Naive B cell (primary cell): ENCODE data around the gene VPS13D. TPM values are rescaled to one million over a fixed set of nuclear protein-coding genes. Genes with fewer than 3 reads are reported as not detected.
"Not testable (repeated sequence)": the region's sequence is repeated elsewhere in the genome, so short reads cannot be mapped to it uniquely, and the experiment has no call there.

Source experiments
- ATAC-seq, 2 donors: fragments of 150-1000 bp; cut with Tn5 transposase; 2 replicates each; pipeline ENCODE4 v1.10.0; 2021; ENCODE audit warnings: low read depth in 2 of 2, mild to moderate bottlenecking in 2 of 2, moderate library complexity in 2 of 2
- DNase-seq: peaks from one replicate; pipeline ENCODE4 v3.0.0; 2022
- H3K27ac Mint-ChIP-seq, 6 donors: one replicate each; pipeline ENCODE4 v1.8.0; 2020 to 2022; ENCODE audit warnings: mild to moderate bottlenecking in 6 of 6, mixed read lengths in 6 of 6, moderate library complexity in 5 of 6, inconsistent platforms in 2 of 6
- H3K27me3 Mint-ChIP-seq, 3 donors: one replicate each; pipeline ENCODE4 v1.8.0; 2021 to 2022; ENCODE audit warnings: mixed read lengths in 3 of 3, mild to moderate bottlenecking in 1 of 3
- H3K36me3 Mint-ChIP-seq, 2 donors: one replicate each; pipeline ENCODE4 v1.8.0; 2020 to 2022; ENCODE audit warnings: mixed read lengths in 2 of 2, inconsistent platforms in 1 of 2, mild to moderate bottlenecking in 1 of 2
- H3K4me1 Mint-ChIP-seq, 3 donors: one replicate each; pipeline ENCODE4 v1.8.0; 2020 to 2022; ENCODE audit warnings: mixed read lengths in 3 of 3, inconsistent platforms in 1 of 3, mild to moderate bottlenecking in 1 of 3, moderate library complexity in 1 of 3
- H3K4me3 Mint-ChIP-seq, 8 donors: one replicate each; pipeline ENCODE4 v1.8.0; 2020 to 2022; ENCODE audit warnings: mild to moderate bottlenecking in 8 of 8, mixed read lengths in 8 of 8, moderate library complexity in 8 of 8, inconsistent platforms in 2 of 8
- H3K9me3 Mint-ChIP-seq, 7 donors: one replicate each; pipeline ENCODE4 v1.8.0; 2020 to 2022; ENCODE audit warnings: mixed read lengths in 7 of 7, mild to moderate bottlenecking in 5 of 7, inconsistent platforms in 2 of 7, moderate library complexity in 1 of 7
- polyA plus RNA-seq, 6 donors: library from polyadenylated mRNA; unstranded; fragments of 300-500 nt; fragmentation: Illumina TruSeq; gene quantifications; one replicate each; pipeline ENCODE4 v1.2.3, GENCODE V29; 2021; ENCODE audit warnings: low read depth in 6 of 6

Gene VPS13D
- polyA plus RNA-seq, 6 donors from 2014 or later = 7.6 to 14.6 (median 11.8) TPM

- DNase-seq (peak; percentile 13), ATAC-seq (peak; percentile 89 to 94)
- Mint-ChIP-seq H3K4me3 (peak overlapping the region in 3 of 8 donors; percentile 7 to 34 (median 25)), H3K36me3 (peaks cover 61 to 71% of the 10 kb centered on the region in 2 donors), H3K4me1 (peaks cover 14 to 30% (median 14%) of the 10 kb centered on the region in 3 donors), H3K9me3 (peaks cover 13 to 25% (median 21%) of the 10 kb centered on the region in 7 donors), H3K27ac (peak overlapping the region; percentile 67 to 96 (median 88)), H3K27me3 (no peaks in the 10 kb centered on the region)
These were observed 156.3 kb downstream of the VPS13D start for GRCh38 chr1:12386130-12386529.

- Mint-ChIP-seq H3K36me3 (peaks cover 60% of the 10 kb centered on the region in 2 donors), H3K4me3 (no peak overlapping the region), H3K27ac (peak overlapping the region in 2 of 6 donors; percentile 69 to 72), H3K27me3 (no peaks in the 10 kb centered on the region), H3K4me1 (peaks cover 14 to 30% (median 14%) of the 10 kb centered on the region in 3 donors), H3K9me3 (peaks cover 13 to 25% (median 21%) of the 10 kb centered on the region in 7 donors)
- ATAC-seq (no peak), DNase-seq (no peak)
These were observed 157.8 kb downstream of the VPS13D start for GRCh38 chr1:12387641-12388040.

GRCh38 chr1:12390296-12390695 is 160.5 kb downstream of the VPS13D start:
- peaks cover 11 to 28% (median 14%) of the 10 kb centered on the region in 3 donors for H3K4me1 Mint-ChIP-seq
- H3K36me3 Mint-ChIP-seq = peaks cover 39 to 46% of the 10 kb centered on the region in 2 donors
- H3K27ac Mint-ChIP-seq, ATAC-seq, DNase-seq, H3K27me3 Mint-ChIP-seq, H3K4me3 Mint-ChIP-seq: not testable (repeated sequence)
- H3K9me3 Mint-ChIP-seq = peaks cover 13 to 25% (median 21%) of the 10 kb centered on the region in 7 donors

DNA sequence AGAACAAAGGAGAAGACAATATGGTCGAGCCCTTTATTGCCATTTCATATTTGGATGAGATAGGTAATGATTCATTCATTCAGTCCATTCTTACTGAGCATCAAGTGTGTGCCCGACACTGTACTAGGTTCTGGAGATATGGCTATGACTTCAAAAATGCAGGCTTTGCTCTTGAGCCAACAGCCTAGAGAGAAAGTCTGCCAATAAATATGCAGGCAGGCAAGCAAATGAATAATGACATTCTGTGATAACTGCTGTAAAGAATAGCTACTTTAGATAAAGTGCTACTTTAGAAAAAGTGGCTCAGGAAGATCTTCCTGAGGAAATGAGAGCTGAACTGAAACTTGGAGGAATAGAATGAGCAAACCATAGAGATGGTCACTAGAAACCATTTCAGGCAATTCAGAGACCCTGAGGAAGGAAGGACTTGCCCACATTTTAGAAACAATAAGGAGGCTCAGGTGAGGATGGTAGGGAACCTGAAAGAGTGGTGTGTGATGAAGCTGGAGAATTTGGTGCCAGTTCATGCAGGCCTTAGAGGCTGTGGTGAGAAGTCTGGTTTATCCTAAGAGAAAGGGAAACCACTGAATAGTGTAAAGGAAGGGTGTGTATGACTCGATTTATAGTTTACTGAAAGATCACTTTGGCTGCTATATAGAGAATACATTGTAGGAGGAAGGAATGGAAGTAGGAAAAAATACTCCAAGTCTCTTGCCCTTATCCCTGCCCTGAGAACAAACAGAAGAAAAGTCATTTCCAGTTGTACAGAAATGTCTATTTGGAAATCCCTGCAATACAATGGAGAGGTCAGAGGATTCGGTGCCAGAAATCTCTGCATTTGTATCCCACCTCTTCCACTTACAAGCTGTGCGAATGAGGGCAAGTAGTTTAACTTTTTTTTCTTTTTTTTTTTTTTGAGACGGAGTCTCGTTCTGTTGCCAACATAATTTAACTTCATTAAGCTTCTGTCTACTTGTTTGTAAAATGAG is 167.9 kb downstream of the VPS13D start:
- peak overlapping the region in 4 of 6 donors; percentile 15 to 81 (median 56) for H3K27ac Mint-ChIP-seq
- ATAC-seq (no peak), DNase-seq (no peak)
- H3K4me3 Mint-ChIP-seq = no peak overlapping the region
- peaks cover 0 to 6% of the 10 kb centered on the region in 2 donors for H3K36me3 Mint-ChIP-seq
- H3K27me3 Mint-ChIP-seq = no peaks in the 10 kb centered on the region
- peaks cover 0 to 11% (median 5%) of the 10 kb centered on the region in 3 donors for H3K4me1 Mint-ChIP-seq
- no peaks in the 10 kb centered on the region for H3K9me3 Mint-ChIP-seq

DNA sequence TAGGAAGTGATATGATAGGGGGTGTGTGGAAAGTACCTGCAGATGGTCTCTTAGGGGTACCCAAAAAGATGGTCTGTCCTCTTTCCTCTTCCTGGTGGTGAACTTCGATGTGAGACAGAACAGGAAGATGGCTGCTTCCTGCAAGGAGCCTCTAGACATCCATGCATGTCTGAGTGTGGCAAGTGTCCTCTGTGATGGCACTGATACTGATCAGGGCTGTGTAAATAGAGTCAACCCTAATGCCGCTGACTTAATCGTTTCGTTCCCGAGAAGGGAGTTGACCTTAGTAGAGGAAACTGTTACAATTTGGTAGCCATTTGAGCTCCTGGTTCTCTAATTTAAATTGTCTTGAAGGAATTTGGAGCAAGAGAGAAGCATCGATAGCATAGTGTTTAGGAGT is 168.6 kb downstream of the VPS13D start:
- Mint-ChIP-seq H3K36me3 (peaks cover 0 to 10% of the 10 kb centered on the region in 2 donors), H3K9me3 (no peaks in the 10 kb centered on the region), H3K4me3 (no peak overlapping the region), H3K27ac (no peak overlapping the region), H3K27me3 (no peaks in the 10 kb centered on the region), H3K4me1 (peaks cover 0 to 11% (median 5%) of the 10 kb centered on the region in 3 donors)
- no peak for ATAC-seq
- DNase-seq = no peak

GRCh38 chr1:12400027-12400693 is 170.3 kb downstream of the VPS13D start:
- H3K27me3 Mint-ChIP-seq = no peaks in the 10 kb centered on the region
- no peak for DNase-seq
- peaks cover 12 to 20% of the 10 kb centered on the region in 2 donors for H3K36me3 Mint-ChIP-seq
- H3K9me3 Mint-ChIP-seq = no peaks in the 10 kb centered on the region
- H3K27ac Mint-ChIP-seq = no peak overlapping the region
- ATAC-seq = no peak
- H3K4me3 Mint-ChIP-seq = no peak overlapping the region
- H3K4me1 Mint-ChIP-seq = peaks cover 0 to 11% (median 5%) of the 10 kb centered on the region in 3 donors

DNA sequence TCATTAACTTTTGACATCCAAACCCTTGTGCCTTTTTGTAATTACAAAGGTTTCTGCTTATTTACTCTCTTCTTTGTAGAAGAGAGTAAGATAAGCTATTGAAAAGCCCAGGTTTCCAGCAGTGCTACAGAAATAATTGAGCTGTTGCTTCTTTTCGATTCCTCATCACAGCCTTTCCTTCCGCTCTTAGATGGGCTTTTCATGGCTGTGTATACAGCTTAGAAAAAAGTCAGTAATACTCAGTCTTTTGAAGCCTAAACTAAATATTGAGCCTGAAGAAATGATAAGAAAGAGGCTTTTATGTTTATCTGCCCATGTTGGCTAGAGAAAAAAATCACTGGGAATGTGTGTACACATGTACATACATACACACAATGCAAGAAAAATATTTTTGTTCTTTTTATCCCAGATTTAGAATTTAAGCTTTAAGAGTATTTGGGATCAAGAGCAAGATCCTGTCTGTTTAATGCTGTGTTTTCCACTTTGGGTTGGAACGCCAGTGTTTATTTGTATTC is 172.4 kb downstream of the VPS13D start:
- DNase-seq (no peak), ATAC-seq (no peak)
- Mint-ChIP-seq H3K36me3 (peaks cover 12 to 20% of the 10 kb centered on the region in 2 donors), H3K9me3 (no peaks in the 10 kb centered on the region), H3K4me3 (no peak overlapping the region), H3K27me3 (no peaks in the 10 kb centered on the region), H3K27ac (no peak overlapping the region), H3K4me1 (peaks cover 0 to 30% (median 5%) of the 10 kb centered on the region in 3 donors)

GRCh38 chr1:12402842-12403241 is 173.0 kb downstream of the VPS13D start:
- Mint-ChIP-seq H3K9me3 (no peaks in the 10 kb centered on the region), H3K4me1 (peaks cover 0 to 30% (median under 1%) of the 10 kb centered on the region in 3 donors), H3K4me3 (no peak overlapping the region), H3K27me3 (no peaks in the 10 kb centered on the region), H3K36me3 (peaks cover 12 to 20% of the 10 kb centered on the region in 2 donors), H3K27ac (no peak overlapping the region)
- DNase-seq = no peak
- ATAC-seq = no peak

DNA sequence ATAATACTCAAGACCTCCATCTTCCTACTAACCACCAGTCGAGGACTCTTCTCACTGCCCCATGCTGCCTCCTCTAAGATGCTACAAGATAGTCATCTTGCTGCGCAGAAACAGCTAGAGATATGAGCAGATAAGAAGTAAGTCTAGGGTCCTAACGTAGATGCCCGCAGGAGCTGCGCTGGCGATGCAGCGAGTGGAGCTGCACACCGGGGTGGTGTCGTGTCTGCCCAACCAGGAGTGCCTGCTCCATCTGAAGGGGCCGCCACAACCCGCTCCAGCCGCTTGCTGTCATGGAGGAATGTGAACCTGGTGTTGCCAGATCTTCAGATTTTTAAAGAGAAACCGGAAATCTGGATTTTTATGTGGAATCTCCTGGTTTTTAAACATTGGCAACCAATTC is 175.1 kb downstream of the VPS13D start:
- Mint-ChIP-seq H3K4me1 (peaks cover 0 to 36% (median 0%) of the 10 kb centered on the region in 3 donors), H3K27me3 (no peaks in the 10 kb centered on the region), H3K9me3 (peaks cover 4 to 5% (median 5%) of the 10 kb centered on the region in 7 donors), H3K4me3 (no peak overlapping the region), H3K36me3 (peaks cover 23 to 28% of the 10 kb centered on the region in 2 donors), H3K27ac (peak overlapping the region in 1 of 6 donors; percentile 5)
- DNase-seq (no peak), ATAC-seq (no peak)

DNA sequence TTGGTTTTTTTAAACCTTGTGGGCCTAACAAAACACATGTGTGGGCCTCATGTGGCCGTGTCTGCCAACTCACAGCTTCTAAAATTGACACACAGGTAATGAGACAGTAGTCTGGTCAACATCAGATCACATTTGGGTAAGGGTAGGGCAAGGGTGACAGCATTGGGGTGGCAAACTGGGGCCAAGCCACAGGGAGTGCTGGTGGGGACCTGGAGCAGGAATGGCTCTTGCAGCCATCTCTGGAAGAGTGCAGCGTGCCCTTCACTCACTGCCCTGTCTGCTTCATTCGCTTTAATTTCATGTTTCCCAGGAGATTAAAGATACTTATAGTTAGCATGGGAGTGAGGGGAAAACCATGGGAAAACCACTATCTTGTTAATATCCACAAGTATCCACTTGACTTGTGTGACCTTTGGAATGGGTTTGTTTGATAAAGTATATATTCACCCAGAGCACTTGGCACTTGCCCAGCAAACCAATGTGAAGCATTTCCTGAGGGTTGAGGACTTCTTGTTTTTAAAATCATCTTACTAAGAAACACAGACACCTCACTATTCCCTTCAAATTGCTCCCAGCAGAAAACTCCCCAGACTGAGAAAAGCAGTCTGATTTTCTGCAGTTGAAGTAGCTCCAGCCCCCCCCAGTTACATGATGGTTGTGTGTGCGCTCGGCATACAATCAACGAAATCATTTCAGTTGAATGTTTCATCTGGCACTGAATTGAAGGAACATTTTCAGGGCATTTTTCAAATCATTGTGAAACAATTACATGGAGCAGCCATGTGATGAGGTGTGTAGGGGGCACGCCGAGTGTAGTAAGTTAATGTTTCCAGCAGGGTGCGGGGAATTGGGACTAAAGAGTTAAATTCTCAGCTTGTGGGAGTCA is 175.7 kb downstream of the VPS13D start:
- H3K9me3 Mint-ChIP-seq = peaks cover 8 to 10% (median 9%) of the 10 kb centered on the region in 7 donors
- H3K4me1 Mint-ChIP-seq = peaks cover 0 to 39% (median 0%) of the 10 kb centered on the region in 3 donors
- no peaks in the 10 kb centered on the region for H3K27me3 Mint-ChIP-seq
- no peak for DNase-seq
- no peak overlapping the region for H3K4me3 Mint-ChIP-seq
- H3K27ac Mint-ChIP-seq = no peak overlapping the region
- H3K36me3 Mint-ChIP-seq = peaks cover 23 to 35% of the 10 kb centered on the region in 2 donors
- no peak for ATAC-seq

DNA sequence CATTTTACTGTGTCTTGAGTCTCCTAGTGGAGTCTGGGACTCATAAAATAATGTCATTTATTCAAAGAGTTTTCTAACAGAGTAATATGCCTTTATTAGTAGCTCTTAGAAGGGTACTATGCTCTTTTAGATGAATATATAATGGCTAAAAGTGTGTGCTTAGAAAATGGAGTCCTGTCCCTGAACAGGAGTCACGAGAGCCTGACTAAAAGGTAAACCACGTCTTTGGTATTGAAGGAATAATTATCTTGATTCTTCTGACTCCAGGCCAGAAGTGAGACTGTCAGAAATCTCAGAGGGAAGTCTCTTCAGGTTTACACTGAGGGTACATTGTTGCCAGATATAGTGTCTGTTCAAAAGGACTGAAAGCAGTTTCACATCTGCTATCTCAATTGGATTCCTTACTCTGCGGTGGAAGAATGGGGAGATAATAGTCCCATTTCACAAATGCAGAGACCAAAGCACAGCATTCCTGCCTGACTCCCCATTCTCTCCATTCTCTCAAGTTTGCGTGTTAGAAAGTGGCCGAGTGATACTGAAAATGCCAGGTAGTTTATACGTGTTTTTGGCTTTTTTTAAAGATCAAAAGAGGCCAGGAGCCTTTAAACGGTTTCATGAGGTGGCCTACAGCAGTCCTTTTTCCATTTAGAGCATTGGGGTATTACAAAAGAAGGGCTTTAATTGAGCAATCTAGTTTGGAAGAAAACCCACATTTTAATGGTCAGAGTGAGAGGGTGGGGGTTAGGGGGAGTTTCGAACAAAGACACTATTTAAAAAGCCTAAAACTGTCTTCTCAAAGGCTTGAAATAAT is 176.6 kb downstream of the VPS13D start:
- H3K9me3 Mint-ChIP-seq = peaks cover 8 to 10% (median 9%) of the 10 kb centered on the region in 7 donors

More for the DNA sequence above, 176.6 kb downstream of the VPS13D start:
- Mint-ChIP-seq H3K27ac (no peak overlapping the region), H3K4me1 (peaks cover 0 to 39% (median 0%) of the 10 kb centered on the region in 3 donors), H3K36me3 (peaks cover 23 to 40% of the 10 kb centered on the region in 2 donors), H3K27me3 (no peaks in the 10 kb centered on the region), H3K4me3 (no peak overlapping the region)
- ATAC-seq (no peak), DNase-seq (no peak)
